GM12873 (cell line): Measurements from ENCODE around the gene FNIP2.

Experiments used
- CTCF ChIP-seq: IDR thresholded peaks from 2 replicates; pipeline ENCODE4 v1.5.1; 2012; ENCODE audit warnings: low read depth, mild to moderate bottlenecking, moderate library complexity, low read length, control low read depth; ENCODE audit not compliant: insufficient read depth; ENCODE audit errors: missing control alignments

Gene FNIP2

DNA sequence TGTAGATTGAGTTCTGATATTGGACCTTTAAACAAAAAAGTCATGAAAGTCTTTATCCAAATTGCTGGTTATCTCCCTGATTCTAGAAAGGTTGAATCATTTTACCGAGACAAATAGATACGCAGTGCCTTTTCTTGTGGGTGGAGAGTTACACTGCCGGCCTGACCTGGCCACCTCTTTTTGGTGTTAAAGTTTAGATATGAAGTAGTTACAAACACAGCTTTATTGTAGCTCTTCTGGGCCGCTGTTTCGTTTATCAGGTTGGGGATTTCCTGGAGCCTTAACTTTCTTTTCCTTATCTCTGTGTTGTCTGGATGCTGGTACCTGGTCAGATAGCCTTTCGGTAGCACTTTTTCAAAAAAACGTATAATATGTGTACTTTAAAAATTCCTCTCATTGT is 31.0 kb downstream of the FNIP2 start:
- TF ChIP-seq CTCF, result no peak

GRCh38 chr4:158801066-158801465 is 32.2 kb downstream of the FNIP2 start:
- no peak for TF ChIP-seq CTCF

DNA sequence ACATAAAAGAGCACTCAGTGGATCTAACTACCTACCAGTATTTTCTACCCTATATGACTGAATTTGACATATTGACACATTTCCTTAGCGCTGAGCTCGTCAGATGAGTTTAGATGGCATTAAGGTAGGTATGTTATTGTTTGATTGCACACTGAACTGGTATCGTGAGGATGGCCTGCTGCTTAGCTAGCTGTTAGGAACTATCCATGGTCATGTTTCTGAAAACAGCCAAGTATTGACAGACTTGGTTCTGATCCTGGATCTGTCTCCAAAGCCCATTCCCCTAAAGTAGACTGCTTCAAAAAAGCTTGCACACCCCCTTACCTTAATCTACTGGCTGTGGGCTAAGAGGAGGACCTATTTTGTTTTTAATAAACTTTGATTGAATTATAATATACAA is 32.9 kb downstream of the FNIP2 start:
- TF ChIP-seq CTCF, result no peak

GRCh38 chr4:158802914-158803313 is 34.1 kb downstream of the FNIP2 start:
- TF ChIP-seq CTCF, result no peak

DNA sequence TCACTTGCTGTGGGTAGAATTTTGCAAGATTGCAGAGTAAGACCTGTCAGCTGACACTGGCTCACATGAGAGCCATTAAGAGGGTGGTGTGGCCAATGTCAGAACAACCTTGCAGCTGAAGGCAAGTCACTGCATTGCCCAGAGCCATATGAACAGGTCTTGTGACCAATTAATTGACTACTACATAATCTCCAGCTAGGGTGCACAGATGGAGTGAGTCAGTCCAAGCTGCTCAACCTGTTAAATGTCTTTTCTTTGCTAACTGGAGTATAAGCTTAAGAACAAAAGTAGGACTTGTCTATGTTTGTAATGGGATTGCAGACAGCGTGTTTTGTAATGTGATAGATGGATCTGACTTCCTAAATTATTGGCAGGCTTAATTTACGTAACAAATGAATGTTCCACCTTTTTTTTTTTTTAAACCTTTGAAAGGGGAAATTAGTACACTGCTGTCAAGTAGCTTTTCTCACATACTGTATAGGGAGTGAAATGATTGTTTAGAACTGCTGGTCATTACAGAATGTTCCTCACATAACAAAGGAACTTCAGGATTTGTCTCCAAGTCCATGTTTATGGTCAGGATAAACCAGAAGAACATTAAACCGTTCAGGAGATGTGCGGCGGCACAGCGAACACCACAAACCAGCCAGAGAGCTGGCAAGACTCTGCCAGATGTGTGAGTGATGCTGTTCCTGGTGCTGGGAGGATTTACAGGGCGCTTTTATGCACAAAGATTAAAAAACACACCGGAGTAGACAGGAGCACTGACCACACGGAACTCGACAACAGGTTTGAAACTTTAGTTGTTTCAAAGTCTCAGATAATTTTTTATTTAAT is 37.0 kb downstream of the FNIP2 start:
- TF ChIP-seq CTCF, result no peak

DNA sequence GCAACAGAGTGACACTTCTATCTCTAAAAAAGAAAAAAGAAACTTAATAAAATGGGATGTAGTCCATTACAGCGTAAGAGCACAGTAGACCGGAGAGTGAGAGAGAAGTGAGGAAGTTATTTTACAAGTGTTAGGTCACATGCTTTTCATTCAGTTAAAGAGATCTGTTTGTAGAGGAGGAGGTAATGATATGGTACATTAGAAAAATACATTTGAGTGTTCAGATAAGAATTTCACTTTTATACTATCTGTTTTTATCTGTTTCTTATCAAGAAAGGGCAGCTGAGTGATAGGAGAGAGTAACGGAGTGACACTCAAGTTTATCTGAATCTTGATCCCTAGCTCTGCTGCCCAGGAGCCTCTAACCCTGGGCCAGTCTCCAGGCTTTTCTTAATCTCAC is 38.9 kb downstream of the FNIP2 start:
- no peak for TF ChIP-seq CTCF

- TF ChIP-seq CTCF, result no peak
Measured at GRCh38 chr4:158808399-158808798, 39.6 kb downstream of the FNIP2 start.
